Colonic mucosa (tissue), 4 donors: ENCODE data around the gene NOS1. TPM values are rescaled to one million over a fixed set of nuclear protein-coding genes. Genes with fewer than 3 reads are reported as not detected.

Experiments used
- DNase-seq: peaks from one replicate; pipeline ENCODE4 v3.0.0-alpha.2; 2020
- H3K27ac ChIP-seq: fragments of 200-600 bp; one replicate; pipeline ENCODE4 v1.8.0; 2021
- H3K27me3 ChIP-seq: fragments of 200-600 bp; one replicate; pipeline ENCODE4 v1.8.0; 2021
- H3K36me3 ChIP-seq: fragments of 200-600 bp; one replicate; pipeline ENCODE4 v1.8.0; 2021
- H3K4me1 ChIP-seq: fragments of 200-600 bp; one replicate; pipeline ENCODE4 v1.8.0; 2021; ENCODE audit warnings: mild to moderate bottlenecking
- H3K4me3 ChIP-seq: fragments of 200-600 bp; one replicate; pipeline ENCODE4 v1.8.0; 2021
- H3K9ac ChIP-seq, 2 donors: one replicate each; pipeline ENCODE4 v1.7.0; 2013; ENCODE audit warnings: control low read depth in 2 of 2, low read depth in 2 of 2, low read length in 2 of 2
- H3K9me3 ChIP-seq: fragments of 200-600 bp; one replicate; pipeline ENCODE4 v1.8.0; 2021
- intact Hi-C: fragments of 100-400 bp; cut with DNase I; formaldehyde crosslinking; loops from one replicate; pipeline ENCODE4 v1.14.1; 2022
- total RNA-seq, 2 donors: library from RNA; stranded (reverse); fragmentation: NEBNext Ultra II Directional in 1 of 2; extraction: Animal tissue kit (Norgen Biotek cat#: 25700) in 1 of 2; gene quantifications; one replicate each; pipeline ENCODE4 v1.2.1, GENCODE V29; 2021
- TF ChIP-seq, protein P1 (sequence below): fragments of 200-600 bp; IDR thresholded peaks from one replicate; pipeline ENCODE4 v1.8.0; 2022; ENCODE audit warnings: antibody characterized with exemption, mild to moderate bottlenecking
- donor health status: healthy.
- donor health status: DM: no; HTN: no; CAD: no.
- donor health status: DM: no; HTN: no; CAD: no.

The NOS1 gene
- total RNA-seq, 2 donors from 2014 or later, result 0.07 to 1.9 TPM

DNA sequence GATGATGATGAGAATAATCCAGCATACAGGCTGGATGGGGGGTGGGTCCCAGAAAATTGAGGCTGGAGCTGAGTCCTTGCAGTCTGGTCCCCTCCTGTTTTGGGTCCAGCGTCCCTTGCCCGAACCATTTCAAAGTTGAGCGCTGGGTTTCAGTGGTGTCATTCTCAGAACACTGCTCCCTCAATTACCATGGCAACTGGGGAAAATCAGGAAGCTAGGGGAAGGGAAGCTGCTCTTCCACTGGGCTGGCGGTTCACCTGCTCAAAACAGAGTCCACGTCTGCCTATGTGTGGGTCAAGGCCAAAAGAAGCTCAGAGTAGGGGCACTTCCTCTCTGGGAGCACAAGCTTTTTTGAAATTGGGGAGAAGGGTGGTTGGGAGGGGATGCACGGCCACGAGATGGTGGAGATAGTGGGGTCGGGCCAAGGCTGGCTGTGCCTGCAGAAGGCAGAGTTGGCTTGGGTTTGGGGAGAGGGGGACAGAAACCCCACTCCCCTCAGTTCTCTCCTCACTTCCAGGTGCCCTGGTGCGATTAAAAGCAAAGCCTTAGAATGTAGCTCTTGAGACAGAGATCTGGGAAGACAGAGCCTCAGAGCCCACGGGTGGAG is 1.7 kb upstream of the NOS1 start:
- Histone ChIP-seq H3K27me3 (peaks cover 35% of the 10 kb centered on the region), H3K36me3 (no peaks in the 10 kb centered on the region), H3K9ac (no peak overlapping the region), H3K4me3 (no peak overlapping the region), H3K9me3 (no peaks in the 10 kb centered on the region), H3K4me1 (no peaks in the 10 kb centered on the region), H3K27ac (no peak overlapping the region)
- TF ChIP-seq, protein P1, sequence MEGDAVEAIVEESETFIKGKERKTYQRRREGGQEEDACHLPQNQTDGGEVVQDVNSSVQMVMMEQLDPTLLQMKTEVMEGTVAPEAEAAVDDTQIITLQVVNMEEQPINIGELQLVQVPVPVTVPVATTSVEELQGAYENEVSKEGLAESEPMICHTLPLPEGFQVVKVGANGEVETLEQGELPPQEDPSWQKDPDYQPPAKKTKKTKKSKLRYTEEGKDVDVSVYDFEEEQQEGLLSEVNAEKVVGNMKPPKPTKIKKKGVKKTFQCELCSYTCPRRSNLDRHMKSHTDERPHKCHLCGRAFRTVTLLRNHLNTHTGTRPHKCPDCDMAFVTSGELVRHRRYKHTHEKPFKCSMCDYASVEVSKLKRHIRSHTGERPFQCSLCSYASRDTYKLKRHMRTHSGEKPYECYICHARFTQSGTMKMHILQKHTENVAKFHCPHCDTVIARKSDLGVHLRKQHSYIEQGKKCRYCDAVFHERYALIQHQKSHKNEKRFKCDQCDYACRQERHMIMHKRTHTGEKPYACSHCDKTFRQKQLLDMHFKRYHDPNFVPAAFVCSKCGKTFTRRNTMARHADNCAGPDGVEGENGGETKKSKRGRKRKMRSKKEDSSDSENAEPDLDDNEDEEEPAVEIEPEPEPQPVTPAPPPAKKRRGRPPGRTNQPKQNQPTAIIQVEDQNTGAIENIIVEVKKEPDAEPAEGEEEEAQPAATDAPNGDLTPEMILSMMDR, result no peak
- intact Hi-C loops, result loop anchor here (10.0 kb wide), 1 partner anchor 128 kb away; no protein-coding TSS in a partner anchor
- no peak for DNase-seq

DNA sequence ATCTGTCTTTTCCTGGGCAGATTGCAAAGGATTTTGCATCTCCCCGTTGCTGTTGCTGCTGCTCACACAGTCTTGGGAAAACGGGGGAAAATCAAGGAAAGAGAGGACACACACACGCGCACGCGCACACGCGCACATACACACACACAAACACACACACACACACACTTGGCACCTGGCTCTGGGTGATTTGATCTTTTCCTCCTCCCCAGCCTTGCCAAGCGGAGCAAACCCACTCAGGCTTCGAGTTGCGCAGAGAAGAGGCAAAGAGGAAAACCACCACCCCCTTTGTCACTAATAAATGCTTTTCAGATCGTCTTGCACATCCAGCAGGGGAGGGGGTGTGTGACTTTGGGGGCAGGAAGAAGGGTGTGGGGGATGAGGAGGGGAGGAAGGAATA is 965 bp upstream of the NOS1 start:
- H3K9ac ChIP-seq, result no peak overlapping the region
- H3K27ac ChIP-seq, result no peak overlapping the region
- H3K36me3 ChIP-seq, result no peaks in the 10 kb centered on the region
- TF ChIP-seq, protein P1, result no peak
- H3K4me1 ChIP-seq, result no peaks in the 10 kb centered on the region
- no peaks in the 10 kb centered on the region for H3K9me3 ChIP-seq
- intact Hi-C loops, result loop anchor here (10.0 kb wide), 1 partner anchor 128 kb away; no protein-coding TSS in a partner anchor
- H3K4me3 ChIP-seq, result no peak overlapping the region
- no peak for DNase-seq
- peaks cover 35% of the 10 kb centered on the region for H3K27me3 ChIP-seq

DNA sequence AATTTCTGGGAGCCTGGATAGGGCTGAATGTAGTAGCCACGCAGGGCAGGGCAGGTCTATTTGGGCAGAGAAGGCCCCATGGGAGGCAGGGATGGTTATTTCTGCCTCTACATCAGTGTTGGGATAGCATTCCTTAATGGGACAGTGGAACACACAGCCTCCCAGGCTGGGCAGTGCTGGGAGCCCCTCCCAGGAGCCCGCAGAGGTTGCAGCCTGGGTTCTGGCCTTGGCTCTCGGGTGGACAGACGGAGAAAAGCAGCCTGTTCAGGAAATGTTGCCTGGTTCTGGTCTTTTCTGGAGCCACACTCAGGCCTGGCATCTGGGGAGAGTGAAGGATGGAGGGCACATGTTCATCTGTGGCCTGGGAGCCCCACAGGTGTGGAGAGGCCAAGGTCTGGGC is 479 bp upstream of the NOS1 start:
- H3K9me3 ChIP-seq, result no peaks in the 10 kb centered on the region
- no peaks in the 10 kb centered on the region for H3K36me3 ChIP-seq
- H3K27me3 ChIP-seq, result peaks cover 35% of the 10 kb centered on the region
- H3K9ac ChIP-seq, result no peak overlapping the region
- H3K27ac ChIP-seq, result no peak overlapping the region
- H3K4me3 ChIP-seq, result no peak overlapping the region
- TF ChIP-seq, protein P1, result no peak
- H3K4me1 ChIP-seq, result no peaks in the 10 kb centered on the region
- DNase-seq, result no peak
- intact Hi-C loops, result loop anchor here (10.0 kb wide), 1 partner anchor 127 kb away; no protein-coding TSS in a partner anchor

DNA sequence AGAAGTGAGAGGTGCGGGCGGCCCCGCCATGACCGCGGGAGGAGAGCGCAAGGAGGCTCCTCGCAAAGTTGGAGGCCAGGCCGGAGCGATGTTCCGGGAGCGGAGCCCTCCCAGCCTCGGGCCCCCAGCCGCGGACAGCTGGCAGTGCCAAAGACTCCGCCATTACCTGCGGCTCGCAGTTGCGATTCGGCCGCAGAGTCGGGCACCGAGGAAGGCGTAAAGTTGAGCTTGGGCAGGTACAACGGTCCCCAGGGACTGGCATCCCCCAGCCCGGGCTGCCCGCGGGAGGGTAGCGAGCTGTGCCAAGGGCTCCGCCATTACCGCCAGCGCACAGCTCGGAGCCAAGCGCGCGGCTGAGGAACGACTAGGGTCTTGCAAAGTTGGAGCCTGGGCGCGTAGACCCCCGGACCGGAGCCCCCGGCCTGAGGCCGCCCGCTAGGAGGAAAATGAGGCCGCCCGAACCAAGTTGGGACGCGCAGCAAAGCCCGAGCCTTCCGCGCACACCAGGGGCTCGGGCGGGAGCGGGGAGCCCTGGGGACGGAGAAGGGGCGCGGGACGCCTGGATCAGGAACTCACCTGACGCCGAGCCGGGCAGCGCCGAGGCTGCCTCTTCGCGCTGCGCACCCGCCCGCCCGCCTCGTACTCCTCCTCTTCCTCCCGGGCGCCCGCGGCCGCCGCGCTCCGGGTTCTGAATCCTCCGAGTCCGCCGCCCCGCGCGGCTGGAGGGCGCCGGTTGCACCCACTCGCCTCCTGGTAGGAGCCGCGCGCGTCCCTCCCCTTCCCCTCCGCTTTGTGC is 677 bp downstream of the NOS1 start:
- DNase-seq, result no peak
- H3K9ac ChIP-seq, result no peak overlapping the region
- H3K27ac ChIP-seq, result no peak overlapping the region
- H3K36me3 ChIP-seq, result no peaks in the 10 kb centered on the region
- TF ChIP-seq, protein P1, result no peak
- no peak overlapping the region for H3K4me3 ChIP-seq
- intact Hi-C loops, result loop anchor here (10.0 kb wide), 1 partner anchor 126 kb away; no protein-coding TSS in a partner anchor
- no peaks in the 10 kb centered on the region for H3K9me3 ChIP-seq
- no peaks in the 10 kb centered on the region for H3K4me1 ChIP-seq
- H3K27me3 ChIP-seq, result peaks cover 35% of the 10 kb centered on the region

DNA sequence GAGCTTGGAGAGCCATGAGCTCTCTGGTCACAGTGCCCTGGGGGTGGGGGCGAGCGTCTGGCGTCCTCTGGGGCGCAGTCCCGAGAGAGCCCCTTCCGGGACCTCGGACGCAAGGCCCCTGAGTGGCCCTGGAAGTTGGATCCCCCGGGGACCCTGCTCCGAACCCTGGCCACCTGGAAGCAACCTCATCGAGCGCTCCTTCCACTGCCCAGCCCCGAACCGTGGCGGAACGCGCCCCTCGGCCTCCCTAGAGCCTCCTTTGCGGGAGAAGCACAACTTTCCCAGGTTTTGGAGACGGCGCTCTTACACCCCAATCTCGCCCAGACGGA is 1.2 kb downstream of the NOS1 start:
- intact Hi-C loops, result loop anchor here (10.0 kb wide), 1 partner anchor 125 kb away; no protein-coding TSS in a partner anchor
- no peaks in the 10 kb centered on the region for H3K36me3 ChIP-seq
- no peak overlapping the region for H3K4me3 ChIP-seq
- TF ChIP-seq, protein P1, result no peak
- no peak overlapping the region for H3K9ac ChIP-seq
- H3K27me3 ChIP-seq, result peaks cover 35% of the 10 kb centered on the region
- no peak overlapping the region for H3K27ac ChIP-seq
- no peaks in the 10 kb centered on the region for H3K4me1 ChIP-seq
- no peaks in the 10 kb centered on the region for H3K9me3 ChIP-seq
- DNase-seq, result no peak
